Measurements from ENCODE around the gene NFE2L2. TPM values are rescaled to one million over a fixed set of nuclear protein-coding genes. Genes with fewer than 3 reads are reported as not detected.

Gene NFE2L2
- total and polyA plus RNA-seq, 2 donors (not counting 1 experiment from before 2014, with no cell fraction given) = 142 to 166 TPM

DNA sequence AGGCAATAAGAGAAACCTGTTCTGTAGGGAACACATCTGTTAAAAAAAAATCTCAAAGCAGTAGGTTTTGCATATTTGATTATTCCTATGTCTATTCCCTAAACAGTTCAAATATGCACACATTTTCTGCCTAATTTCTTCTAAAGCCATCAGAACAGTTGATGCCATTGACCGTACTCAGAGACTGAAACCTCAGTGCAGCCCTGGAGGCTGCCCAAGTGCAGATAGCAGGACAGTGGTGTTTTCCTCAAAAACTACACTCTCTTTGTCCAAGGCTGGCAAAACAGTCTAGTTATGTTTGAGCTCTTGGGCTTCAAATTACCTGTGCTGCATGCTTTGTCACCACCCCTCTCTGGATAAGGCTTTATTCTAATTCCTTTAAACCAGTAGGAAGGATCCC lies 23.3 kb upstream of the NFE2L2 start:
- DNase-seq (ENCODE audit: low read depth in 2 of 2) = no peak
- H4K20me1 ChIP-seq (ENCODE audit: control insufficient read depth, extremely low read depth, insufficient read depth, low read length) = no peaks in the 10 kb centered on the region
- no peak overlapping the region for H3K9ac ChIP-seq (ENCODE audit: insufficient read depth, low read length)
- no peak for TF ChIP-seq EZH2 (IDR thresholded peaks at IDR 0.05; ENCODE audit: low read length, missing control alignments)
- TF ChIP-seq, protein P1, sequence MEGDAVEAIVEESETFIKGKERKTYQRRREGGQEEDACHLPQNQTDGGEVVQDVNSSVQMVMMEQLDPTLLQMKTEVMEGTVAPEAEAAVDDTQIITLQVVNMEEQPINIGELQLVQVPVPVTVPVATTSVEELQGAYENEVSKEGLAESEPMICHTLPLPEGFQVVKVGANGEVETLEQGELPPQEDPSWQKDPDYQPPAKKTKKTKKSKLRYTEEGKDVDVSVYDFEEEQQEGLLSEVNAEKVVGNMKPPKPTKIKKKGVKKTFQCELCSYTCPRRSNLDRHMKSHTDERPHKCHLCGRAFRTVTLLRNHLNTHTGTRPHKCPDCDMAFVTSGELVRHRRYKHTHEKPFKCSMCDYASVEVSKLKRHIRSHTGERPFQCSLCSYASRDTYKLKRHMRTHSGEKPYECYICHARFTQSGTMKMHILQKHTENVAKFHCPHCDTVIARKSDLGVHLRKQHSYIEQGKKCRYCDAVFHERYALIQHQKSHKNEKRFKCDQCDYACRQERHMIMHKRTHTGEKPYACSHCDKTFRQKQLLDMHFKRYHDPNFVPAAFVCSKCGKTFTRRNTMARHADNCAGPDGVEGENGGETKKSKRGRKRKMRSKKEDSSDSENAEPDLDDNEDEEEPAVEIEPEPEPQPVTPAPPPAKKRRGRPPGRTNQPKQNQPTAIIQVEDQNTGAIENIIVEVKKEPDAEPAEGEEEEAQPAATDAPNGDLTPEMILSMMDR (conservative IDR thresholded peaks at IDR 0.05 in 1 of 2, IDR thresholded peaks at IDR 0.05 in 1 of 2; ENCODE audit: low read depth in 1 of 2, low read length in 2 of 2) = no peak
- H3K27me3 ChIP-seq (ENCODE audit: control insufficient read depth, insufficient read depth, low read length) = no peaks in the 10 kb centered on the region
- H3K4me1 ChIP-seq (ENCODE audit: control insufficient read depth, extremely low read depth, insufficient read depth, low read length) = no peaks in the 10 kb centered on the region
- H3K4me2 ChIP-seq (ENCODE audit: extremely low read depth, insufficient read depth, low read length) = no peak overlapping the region
- H3K36me3 ChIP-seq (ENCODE audit: control insufficient read depth, insufficient read depth, low read length) = no peaks in the 10 kb centered on the region
- no peaks in the 10 kb centered on the region for H3K9me3 ChIP-seq (ENCODE audit: control insufficient read depth, insufficient read depth, low read depth, low read length)
- H3K79me2 ChIP-seq (ENCODE audit: control insufficient read depth, insufficient read depth, low read length) = no peaks in the 10 kb centered on the region
- H2AFZ ChIP-seq (ENCODE audit: low read length) = no peak overlapping the region
- no peak overlapping the region for H3K4me3 ChIP-seq (replicated peaks in 1 of 4; ENCODE audit: control extremely low read depth in 1 of 4, insufficient read depth in 1 of 4, low read depth in 3 of 4, low read length in 4 of 4)
- no peak overlapping the region for H3K27ac ChIP-seq (ENCODE audit: insufficient read depth, low read length)

DNA sequence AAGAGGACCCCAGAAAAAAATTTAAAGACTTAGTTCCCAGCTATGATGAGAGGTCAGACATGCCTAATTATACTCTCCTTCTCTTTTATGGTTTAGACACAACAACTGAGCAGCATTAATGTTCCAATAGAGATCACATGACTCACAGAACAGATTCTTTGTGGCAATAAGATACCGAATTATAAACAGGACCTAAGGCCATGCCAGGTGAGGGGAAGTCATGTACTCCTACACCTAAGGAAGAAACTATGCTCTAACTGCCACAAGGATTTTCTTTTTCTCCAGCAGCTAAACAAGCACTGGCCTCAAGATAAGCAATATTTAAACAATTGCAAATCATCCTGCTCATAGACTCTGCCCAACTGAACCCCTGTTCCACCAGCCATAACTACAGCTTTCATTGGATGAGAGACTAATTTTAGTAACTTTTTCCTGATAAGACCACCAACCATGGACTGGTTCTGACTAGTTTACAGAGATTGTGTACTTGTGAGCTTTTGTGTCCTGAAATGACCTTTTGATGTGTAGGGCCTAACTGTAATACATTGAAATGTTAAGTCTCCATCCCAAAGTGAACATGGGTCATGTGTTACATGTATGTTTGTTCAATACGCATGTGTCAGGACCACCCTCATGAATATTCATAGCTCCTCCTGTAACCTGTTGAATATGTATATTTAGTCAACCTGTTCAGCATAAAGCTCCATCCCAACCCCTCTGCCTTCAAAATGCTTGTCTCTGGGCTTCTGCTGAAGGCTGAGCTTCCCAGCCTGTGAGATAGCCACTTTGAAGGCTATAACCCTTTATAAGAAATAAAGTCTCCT lies 21.6 kb upstream of the NFE2L2 start:
- Histone ChIP-seq H3K79me2 (ENCODE audit: control insufficient read depth, insufficient read depth, low read length) (no peaks in the 10 kb centered on the region), H3K27me3 (ENCODE audit: control insufficient read depth, insufficient read depth, low read length) (no peaks in the 10 kb centered on the region), H3K4me3 (replicated peaks in 1 of 4; ENCODE audit: control extremely low read depth in 1 of 4, insufficient read depth in 1 of 4, low read depth in 3 of 4, low read length in 4 of 4) (no peak overlapping the region), H2AFZ (ENCODE audit: low read length) (no peak overlapping the region), H3K9me3 (ENCODE audit: control insufficient read depth, insufficient read depth, low read depth, low read length) (no peaks in the 10 kb centered on the region), H3K4me1 (ENCODE audit: control insufficient read depth, extremely low read depth, insufficient read depth, low read length) (no peaks in the 10 kb centered on the region), H3K4me2 (ENCODE audit: extremely low read depth, insufficient read depth, low read length) (no peak overlapping the region), H4K20me1 (ENCODE audit: control insufficient read depth, extremely low read depth, insufficient read depth, low read length) (no peaks in the 10 kb centered on the region), H3K27ac (ENCODE audit: insufficient read depth, low read length) (no peak overlapping the region), H3K9ac (ENCODE audit: insufficient read depth, low read length) (no peak overlapping the region), H3K36me3 (ENCODE audit: control insufficient read depth, insufficient read depth, low read length) (no peaks in the 10 kb centered on the region)
- TF ChIP-seq EZH2 (IDR thresholded peaks at IDR 0.05; ENCODE audit: low read length, missing control alignments) = no peak
- TF ChIP-seq, protein P1 (conservative IDR thresholded peaks at IDR 0.05 in 1 of 2, IDR thresholded peaks at IDR 0.05 in 1 of 2; ENCODE audit: low read depth in 1 of 2, low read length in 2 of 2) = no peak
- no peak for DNase-seq (ENCODE audit: low read depth in 2 of 2)

DNA sequence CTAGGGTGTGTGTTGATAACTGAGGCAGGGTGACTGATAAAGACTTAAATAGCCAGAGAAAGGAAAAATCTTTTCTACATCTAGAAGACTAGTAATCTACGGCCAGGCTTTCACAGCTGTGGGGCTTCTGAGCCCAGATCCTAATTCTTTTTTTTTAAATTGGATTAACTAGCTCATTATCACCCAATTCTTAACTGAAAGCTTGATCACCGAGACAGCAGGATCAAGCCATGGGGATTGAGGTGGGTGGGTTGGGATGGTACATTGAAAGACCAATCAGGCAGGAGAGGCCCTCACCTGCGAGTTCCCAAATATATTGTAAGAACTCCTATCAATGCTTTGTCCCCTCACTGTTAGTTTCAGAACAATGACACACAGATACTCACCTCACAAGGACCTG lies 20.0 kb upstream of the NFE2L2 start:
- TF ChIP-seq, protein P1 (conservative IDR thresholded peaks at IDR 0.05 in 1 of 2, IDR thresholded peaks at IDR 0.05 in 1 of 2; ENCODE audit: low read depth in 1 of 2, low read length in 2 of 2) = no peak
- TF ChIP-seq EZH2 (IDR thresholded peaks at IDR 0.05; ENCODE audit: low read length, missing control alignments) = no peak
- no peak for DNase-seq (ENCODE audit: low read depth in 2 of 2)
- Histone ChIP-seq H3K27me3 (ENCODE audit: control insufficient read depth, insufficient read depth, low read length) (no peaks in the 10 kb centered on the region), H3K9me3 (ENCODE audit: control insufficient read depth, insufficient read depth, low read depth, low read length) (no peaks in the 10 kb centered on the region), H2AFZ (ENCODE audit: low read length) (no peak overlapping the region), H3K27ac (ENCODE audit: insufficient read depth, low read length) (no peak overlapping the region), H4K20me1 (ENCODE audit: control insufficient read depth, extremely low read depth, insufficient read depth, low read length) (no peaks in the 10 kb centered on the region), H3K79me2 (ENCODE audit: control insufficient read depth, insufficient read depth, low read length) (no peaks in the 10 kb centered on the region), H3K4me2 (ENCODE audit: extremely low read depth, insufficient read depth, low read length) (no peak overlapping the region), H3K36me3 (ENCODE audit: control insufficient read depth, insufficient read depth, low read length) (no peaks in the 10 kb centered on the region), H3K4me3 (replicated peaks in 1 of 4; ENCODE audit: control extremely low read depth in 1 of 4, insufficient read depth in 1 of 4, low read depth in 3 of 4, low read length in 4 of 4) (no peak overlapping the region), H3K4me1 (ENCODE audit: control insufficient read depth, extremely low read depth, insufficient read depth, low read length) (no peaks in the 10 kb centered on the region), H3K9ac (ENCODE audit: insufficient read depth, low read length) (no peak overlapping the region)

Measured in fibroblast of lung (primary cell).